ENCODE measurements around the gene ATP5MG.

Gene ATP5MG

DNA sequence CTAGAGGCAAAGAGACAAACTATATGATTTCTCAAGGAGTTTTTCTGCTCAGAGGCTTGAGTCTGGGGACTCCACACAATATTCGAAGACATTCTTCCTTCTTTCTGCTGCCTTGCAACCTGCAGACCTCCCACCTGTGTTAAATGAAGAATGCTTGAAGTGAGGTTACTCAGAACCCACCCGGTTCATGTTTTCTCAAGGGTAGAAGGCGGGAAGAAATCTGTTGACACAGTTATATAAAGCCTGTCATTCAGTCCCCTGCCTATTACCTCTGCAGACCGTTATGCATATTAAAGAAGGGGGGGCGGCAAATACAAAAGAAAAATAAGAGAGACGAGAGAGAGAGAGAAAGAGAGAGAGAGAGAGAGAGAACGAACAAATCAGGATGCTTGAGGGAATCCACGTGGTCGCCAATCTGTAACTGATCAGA lies 32.7 kb downstream of the ATP5MG start:
- Histone ChIP-seq H3K79me2 (ENCODE audit: low read length) (peaks cover 26% of the 10 kb centered on the region), H3K36me3 (replicated peaks; ENCODE audit: insufficient read depth, low read length) (no peaks in the 10 kb centered on the region), H3K27me3 (replicated peaks; ENCODE audit: insufficient read depth, low read length) (no peaks in the 10 kb centered on the region), H3F3A (ENCODE audit: insufficient read depth, low read length) (peaks cover 31% of the 10 kb centered on the region; the same call in 1 of the 2 replicates), H3K27ac (ENCODE audit: low read length) (no peak overlapping the region), H3K9ac (ENCODE audit: low read length) (no peak overlapping the region; the same call in 1 of the 2 replicates), H4K20me1 (ENCODE audit: insufficient read depth, low read length) (peaks cover 5% of the 10 kb centered on the region; the same call in 1 of the 2 replicates), H3K9me3 (replicated peaks; ENCODE audit: insufficient read depth, low read length) (no peaks in the 10 kb centered on the region), H2AFZ (ENCODE audit: low read length) (peak overlapping the region; percentile 75), H3K9me2 (replicated peaks; ENCODE audit: insufficient read depth, low read length) (no peaks in the 10 kb centered on the region), H3K4me2 (ENCODE audit: low read depth, low read length) (peak overlapping the region; percentile 99), H3K4me1 (ENCODE audit: low read length) (peaks cover 6% of the 10 kb centered on the region), H3K4me3 (ENCODE audit: low read length) (peak overlapping the region; percentile 78)
- no peak for DNase-seq
- no peak for TF ChIP-seq EZH2phosphoT487 (IDR thresholded peaks at IDR 0.05; ENCODE audit: low read length)
- TF ChIP-seq, protein P1, sequence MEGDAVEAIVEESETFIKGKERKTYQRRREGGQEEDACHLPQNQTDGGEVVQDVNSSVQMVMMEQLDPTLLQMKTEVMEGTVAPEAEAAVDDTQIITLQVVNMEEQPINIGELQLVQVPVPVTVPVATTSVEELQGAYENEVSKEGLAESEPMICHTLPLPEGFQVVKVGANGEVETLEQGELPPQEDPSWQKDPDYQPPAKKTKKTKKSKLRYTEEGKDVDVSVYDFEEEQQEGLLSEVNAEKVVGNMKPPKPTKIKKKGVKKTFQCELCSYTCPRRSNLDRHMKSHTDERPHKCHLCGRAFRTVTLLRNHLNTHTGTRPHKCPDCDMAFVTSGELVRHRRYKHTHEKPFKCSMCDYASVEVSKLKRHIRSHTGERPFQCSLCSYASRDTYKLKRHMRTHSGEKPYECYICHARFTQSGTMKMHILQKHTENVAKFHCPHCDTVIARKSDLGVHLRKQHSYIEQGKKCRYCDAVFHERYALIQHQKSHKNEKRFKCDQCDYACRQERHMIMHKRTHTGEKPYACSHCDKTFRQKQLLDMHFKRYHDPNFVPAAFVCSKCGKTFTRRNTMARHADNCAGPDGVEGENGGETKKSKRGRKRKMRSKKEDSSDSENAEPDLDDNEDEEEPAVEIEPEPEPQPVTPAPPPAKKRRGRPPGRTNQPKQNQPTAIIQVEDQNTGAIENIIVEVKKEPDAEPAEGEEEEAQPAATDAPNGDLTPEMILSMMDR (IDR thresholded peaks at IDR 0.05; ENCODE audit: low read length): no peak

DNA sequence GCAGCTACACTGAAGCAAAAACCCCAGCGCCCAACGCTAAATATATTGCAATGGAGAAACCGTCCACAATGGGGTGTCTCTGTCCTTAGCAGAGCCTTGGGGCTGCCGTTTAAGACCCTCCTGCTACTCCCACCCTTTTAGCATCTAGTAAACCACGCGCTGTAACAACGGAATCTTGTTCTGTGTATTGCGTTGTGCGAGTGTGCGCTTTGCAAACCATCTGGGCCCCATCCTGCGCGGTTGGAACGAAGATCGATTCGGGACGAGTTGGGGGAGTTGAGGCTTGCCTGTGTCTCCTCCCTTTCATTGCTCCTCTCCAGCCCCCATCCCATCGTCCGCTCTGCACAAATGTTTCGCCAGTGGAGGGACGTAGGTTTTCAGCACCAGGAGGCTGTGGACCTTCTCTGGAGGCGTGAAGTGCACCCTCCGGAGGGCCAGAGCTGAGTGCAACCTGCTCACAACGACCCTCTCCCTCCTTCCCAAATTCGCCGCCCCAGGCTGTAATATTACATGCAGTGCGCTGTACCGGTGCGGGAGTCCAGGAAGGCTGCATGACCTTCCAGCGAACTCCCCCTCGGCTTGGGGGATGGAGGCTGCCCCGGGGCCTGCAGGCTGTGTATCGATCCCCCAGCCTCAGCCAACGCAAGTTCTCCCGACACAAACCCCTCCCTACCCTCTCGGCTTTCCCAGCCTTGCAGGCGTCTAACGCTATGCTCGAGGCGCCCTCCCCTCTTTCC lies 33.3 kb downstream of the ATP5MG start:
- Histone ChIP-seq H3K4me1 (ENCODE audit: low read length) (peaks cover 12% of the 10 kb centered on the region), H3K4me2 (ENCODE audit: low read depth, low read length) (peak overlapping the region; percentile 99), H3K9me3 (replicated peaks; ENCODE audit: insufficient read depth, low read length) (no peaks in the 10 kb centered on the region), H3K9ac (ENCODE audit: low read length) (peak overlapping the region; percentile 85; the same call in 1 of the 2 replicates), H3F3A (ENCODE audit: insufficient read depth, low read length) (peaks cover 31% of the 10 kb centered on the region; the same call in 1 of the 2 replicates), H3K36me3 (replicated peaks; ENCODE audit: insufficient read depth, low read length) (no peaks in the 10 kb centered on the region), H3K79me2 (ENCODE audit: low read length) (peaks cover 32% of the 10 kb centered on the region), H3K27me3 (replicated peaks; ENCODE audit: insufficient read depth, low read length) (no peaks in the 10 kb centered on the region), H3K4me3 (ENCODE audit: low read length) (peak overlapping the region; percentile 78), H2AFZ (ENCODE audit: low read length) (peak overlapping the region; percentile 75), H3K9me2 (replicated peaks; ENCODE audit: insufficient read depth, low read length) (no peaks in the 10 kb centered on the region), H4K20me1 (ENCODE audit: insufficient read depth, low read length) (peaks cover 11% of the 10 kb centered on the region; the same call in 1 of the 2 replicates), H3K27ac (ENCODE audit: low read length) (peak overlapping the region; percentile 89; the same call in 1 of the 2 replicates)
- TF ChIP-seq EZH2phosphoT487 (IDR thresholded peaks at IDR 0.05; ENCODE audit: low read length) (no peak), EZH2 (optimal IDR thresholded peaks at IDR 0.05; ENCODE audit: low read depth, low read length) (no peak)
- TF ChIP-seq, protein P1 (IDR thresholded peaks at IDR 0.05; ENCODE audit: low read length): no peak
- peak; percentile 31 for DNase-seq

DNA sequence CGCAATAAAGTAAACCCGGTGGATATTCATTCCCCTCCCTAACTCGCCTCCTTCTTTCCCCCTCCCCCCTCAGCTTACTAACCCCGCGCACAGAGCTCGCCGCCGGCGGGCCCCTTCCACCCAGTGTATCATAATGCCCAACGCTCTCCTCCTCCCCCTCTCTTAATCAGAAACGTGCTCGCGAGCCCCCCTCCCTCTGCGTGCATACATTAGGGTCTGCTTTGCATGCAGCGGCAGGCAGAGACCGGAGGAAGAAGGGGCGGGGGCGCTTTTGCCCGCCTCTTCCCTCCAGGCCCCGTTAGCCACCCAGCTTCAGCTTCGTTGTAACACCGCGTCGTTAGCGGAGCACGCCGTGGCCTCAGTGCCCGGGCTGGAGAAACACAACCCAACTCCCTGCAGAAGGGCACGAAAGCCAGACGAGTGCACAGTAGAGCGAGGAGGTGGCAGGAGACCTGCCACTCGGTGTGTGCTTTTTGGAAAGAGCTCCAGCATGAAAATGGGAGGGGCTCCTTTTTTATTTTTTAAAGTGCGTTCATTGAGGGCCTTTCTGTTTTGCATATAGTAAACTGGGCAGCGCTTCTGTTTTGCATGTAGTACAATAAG lies 34.0 kb downstream of the ATP5MG start:
- Histone ChIP-seq H4K20me1 (ENCODE audit: insufficient read depth, low read length) (peaks cover 17% of the 10 kb centered on the region; the same call in 1 of the 2 replicates), H3K9me3 (replicated peaks; ENCODE audit: insufficient read depth, low read length) (no peaks in the 10 kb centered on the region), H3K27me3 (replicated peaks; ENCODE audit: insufficient read depth, low read length) (no peaks in the 10 kb centered on the region), H3K36me3 (replicated peaks; ENCODE audit: insufficient read depth, low read length) (no peaks in the 10 kb centered on the region), H3K4me1 (ENCODE audit: low read length) (peaks cover 12% of the 10 kb centered on the region), H2AFZ (ENCODE audit: low read length) (peak overlapping the region; percentile 75), H3K9ac (ENCODE audit: low read length) (peak overlapping the region; percentile 85), H3K4me2 (ENCODE audit: low read depth, low read length) (peak overlapping the region; percentile 99), H3K9me2 (replicated peaks; ENCODE audit: insufficient read depth, low read length) (no peaks in the 10 kb centered on the region), H3K79me2 (ENCODE audit: low read length) (peaks cover 39% of the 10 kb centered on the region), H3K27ac (ENCODE audit: low read length) (peak overlapping the region; percentile 89; the same call in 1 of the 2 replicates), H3K4me3 (ENCODE audit: low read length) (peak overlapping the region; percentile 78), H3F3A (ENCODE audit: insufficient read depth, low read length) (peaks cover 31% of the 10 kb centered on the region; the same call in 1 of the 2 replicates)
- TF ChIP-seq, protein P1 (IDR thresholded peaks at IDR 0.05; ENCODE audit: low read length): no peak
- TF ChIP-seq EZH2 (optimal IDR thresholded peaks at IDR 0.05; ENCODE audit: low read depth, low read length): no peak
- no peak for TF ChIP-seq EZH2phosphoT487 (IDR thresholded peaks at IDR 0.05; ENCODE audit: low read length)
- peak; percentile 77 for DNase-seq

Data from MM.1S (cell line).